K562 (cell line): ENCODE results near the gene MAP4K1. TPM values are rescaled to one million over a fixed set of nuclear protein-coding genes. Genes with fewer than 3 reads are reported as not detected.

Experiments
- AFF1 ChIP-seq, 2 experiments: fragments of 450-650 bp; IDR thresholded peaks; 2 replicates each; pipeline ENCODE4 v1.6.1; 2018; ENCODE audit warnings: mild to moderate bottlenecking in 2 of 2, low read depth in 1 of 2; ENCODE audit not compliant: partially characterized antibody in 2 of 2
- CBX2 ChIP-seq: fragments of 200-600 bp; sonication (generic); IDR thresholded peaks from one replicate; pipeline ENCODE4 v1.6.1; 2012; ENCODE audit warnings: mild to moderate bottlenecking, low read length, inconsistent platforms; ENCODE audit not compliant: insufficient read depth, poor library complexity, severe bottlenecking
- CC2D1A ChIP-seq: fragments of 450-650 bp; IDR thresholded peaks from 2 replicates; pipeline ENCODE4 v1.6.1; 2017; ENCODE audit warnings: mild to moderate bottlenecking
- DNMT1 ChIP-seq: fragments of 450-650 bp; IDR thresholded peaks from 2 replicates; pipeline ENCODE4 v1.6.1; 2016; ENCODE audit warnings: antibody characterized with exemption, mild to moderate bottlenecking
- E2F6 ChIP-seq, 2 experiments: IDR thresholded peaks; 2 replicates each; pipeline ENCODE4 v1.6.1; 2011; ENCODE audit warnings: borderline replicate concordance in 1 of 2, control low read depth in 1 of 2, low read depth in 1 of 2, low read length in 1 of 2, mild to moderate bottlenecking in 1 of 2, mixed read lengths in 1 of 2, moderate library complexity in 1 of 2; ENCODE audit not compliant: insufficient read depth in 1 of 2, insufficient read length in 1 of 2, poor library complexity in 1 of 2, severe bottlenecking in 1 of 2; ENCODE audit errors: extremely low read depth in 1 of 2
- LCOR ChIP-seq: sonication (generic); formaldehyde crosslinking; IDR thresholded peaks from 2 replicates; pipeline ENCODE4 v1.8.0; 2022; ENCODE audit warnings: mild to moderate bottlenecking, missing genetic modification reagents
- NCOA6 ChIP-seq: fragments of 450-650 bp; IDR thresholded peaks from 2 replicates; pipeline ENCODE4 v1.6.1; 2017; ENCODE audit warnings: mild to moderate bottlenecking
- POLR2A ChIP-seq: fragments of 450-650 bp; conservative IDR thresholded peaks from 2 replicates; pipeline ENCODE4 v1.6.1; 2016
- POLR3A ChIP-seq: IDR thresholded peaks from 2 replicates; pipeline ENCODE4 v1.6.1; 2011; ENCODE audit warnings: borderline replicate concordance, mild to moderate bottlenecking, moderate library complexity; ENCODE audit not compliant: insufficient read length, insufficient read depth; ENCODE audit errors: extremely low read depth
- SP1 ChIP-seq: sonication (generic); formaldehyde crosslinking; IDR thresholded peaks from 2 replicates; pipeline ENCODE4 v1.8.1; 2022; ENCODE audit warnings: mild to moderate bottlenecking, missing genetic modification reagents
- STAT6 ChIP-seq: sonication (generic); formaldehyde crosslinking; IDR thresholded peaks from 2 replicates; pipeline ENCODE4 v1.8.1; 2023; ENCODE audit warnings: mild to moderate bottlenecking, missing genetic modification reagents
- ZNF584 ChIP-seq: fragments of 200-800 bp; sonication (Bioruptor generic); IDR thresholded peaks from 2 replicates; pipeline ENCODE4 v1.6.1; 2016; ENCODE audit warnings: low read depth, mild to moderate bottlenecking, missing genetic modification characterization, missing compliant biosample characterization
- ZNF707 ChIP-seq: fragments of 250-450 bp; sonication (Bioruptor Pico); conservative IDR thresholded peaks from 2 replicates; pipeline ENCODE4 v1.8.0; 2022; ENCODE audit warnings: inconsistent platforms, mild to moderate bottlenecking, moderate library complexity
- polyA plus RNA-seq, 8 experiments: library from polyadenylated mRNA; depleted of rRNA in 4 of 8; stranded (reverse) in 5 of 8; unstranded in 3 of 8; fragments of >200 nt; fragmentation: Nextera tagmentation in 2 of 8; fragmentation: Illumina TruSeq in 1 of 8; extraction: Ambion mirVana in 2 of 8; extraction: Trizol in 1 of 8; gene quantifications; 2 replicates each; pipeline versions ENCODE4 v1.2.1 to v1.2.3, GENCODE V29; 2011 to 2014; ENCODE audit warnings: inconsistent platforms in 1 of 8, missing spikeins in 1 of 8
- total RNA-seq, 7 experiments: library from RNA; depleted of rRNA in 6 of 7; stranded (reverse); fragments of >200 nt in 6 of 7; fragmentation: Illumina TruSeq in 2 of 7; extraction: Trizol in 2 of 7; gene quantifications; 2 replicates each; pipeline versions ENCODE4 v1.2.1 to v1.2.3, GENCODE V29; 2011 to 2021; ENCODE audit warnings: low replicate concordance in 1 of 7
- TF ChIP-seq, protein P1 (sequence below): fragments of 250-450 bp; sonication (Bioruptor Pico); IDR thresholded peaks from 2 replicates; pipeline ENCODE4 v1.8.0; 2022; ENCODE audit warnings: inconsistent platforms
- TF ChIP-seq, protein P2 (sequence below): fragments of 250-450 bp; sonication (Bioruptor Pico); IDR thresholded peaks from 2 replicates; pipeline ENCODE4 v1.5.1; 2021; ENCODE audit warnings: mild to moderate bottlenecking

The MAP4K1 gene
- total and polyA plus RNA-seq, 9 of the 15 experiments (the other 6 are each of a cell fraction or from before 2014, with no cell fraction given): 0.14 to 3.2 (median 0.73) TPM; not detected in 1

DNA sequence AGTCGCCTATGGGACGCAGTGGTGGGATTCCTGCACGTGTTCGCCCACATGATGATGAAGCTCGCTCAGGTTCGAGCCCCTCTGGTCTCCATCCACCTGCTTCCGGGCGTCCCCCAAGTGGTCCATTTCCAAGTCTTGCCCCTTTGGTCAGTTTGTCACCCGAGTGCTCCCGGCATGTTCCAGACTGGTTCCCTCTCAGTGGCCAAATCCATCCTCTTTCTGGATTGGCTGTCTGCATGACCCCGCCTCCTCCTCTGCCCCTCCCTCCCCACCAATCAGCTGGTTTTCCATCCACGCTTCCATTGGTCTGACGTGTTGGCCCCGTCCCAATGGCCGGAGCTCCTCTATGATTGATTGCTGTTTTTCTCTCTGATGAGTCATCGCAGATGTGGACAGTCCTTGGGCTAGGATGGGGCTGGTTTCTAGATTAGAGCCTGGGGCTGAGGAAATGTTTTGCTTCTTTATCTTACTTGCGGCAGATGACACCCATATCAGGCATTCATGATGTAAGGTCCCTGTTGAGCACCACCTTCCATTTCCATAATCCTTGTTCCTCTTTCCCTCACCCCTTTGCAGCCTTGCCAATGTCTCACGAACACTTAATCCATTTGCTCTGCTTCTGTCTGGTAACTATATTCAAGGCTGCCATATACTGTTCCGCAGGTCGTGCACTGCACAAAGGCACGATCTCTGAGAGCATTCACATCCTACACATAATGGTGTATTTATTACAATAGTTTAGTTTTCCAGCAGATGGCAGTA, 73.8 kb downstream of the MAP4K1 start (continued):
- TF ChIP-seq, protein P1, sequence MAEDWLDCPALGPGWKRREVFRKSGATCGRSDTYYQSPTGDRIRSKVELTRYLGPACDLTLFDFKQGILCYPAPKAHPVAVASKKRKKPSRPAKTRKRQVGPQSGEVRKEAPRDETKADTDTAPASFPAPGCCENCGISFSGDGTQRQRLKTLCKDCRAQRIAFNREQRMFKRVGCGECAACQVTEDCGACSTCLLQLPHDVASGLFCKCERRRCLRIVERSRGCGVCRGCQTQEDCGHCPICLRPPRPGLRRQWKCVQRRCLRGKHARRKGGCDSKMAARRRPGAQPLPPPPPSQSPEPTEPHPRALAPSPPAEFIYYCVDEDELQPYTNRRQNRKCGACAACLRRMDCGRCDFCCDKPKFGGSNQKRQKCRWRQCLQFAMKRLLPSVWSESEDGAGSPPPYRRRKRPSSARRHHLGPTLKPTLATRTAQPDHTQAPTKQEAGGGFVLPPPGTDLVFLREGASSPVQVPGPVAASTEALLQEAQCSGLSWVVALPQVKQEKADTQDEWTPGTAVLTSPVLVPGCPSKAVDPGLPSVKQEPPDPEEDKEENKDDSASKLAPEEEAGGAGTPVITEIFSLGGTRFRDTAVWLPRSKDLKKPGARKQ (CRISPR knock-in tag): no peak
- TF ChIP-seq ZNF707 (no peak), POLR2A (peak; percentile 90), CC2D1A (peak; percentile 78), CBX2 (no peak), STAT6 (CRISPR knock-in tag) (0 out of 2 replicates have a peak, but pooled peaks have one; percentile 35), POLR3A (no peak), E2F6 (IDR thresholded peaks at IDR 0.05; ENCODE audit: borderline replicate concordance in 1 of 2, extremely low read depth in 1 of 2, insufficient read depth in 1 of 2, insufficient read length in 1 of 2, low read depth in 1 of 2, low read length in 1 of 2, poor library complexity in 1 of 2, severe bottlenecking in 1 of 2) (peak; percentile 84 to 88), ZNF584 (0 out of 2 replicates have a peak, but pooled peaks have one; percentile 23), NCOA6 (no peak), SP1 (CRISPR knock-in tag) (peak; percentile 86), AFF1 (IDR thresholded peaks at IDR 0.05; ENCODE audit: low read depth in 1 of 2, partially characterized antibody in 2 of 2) (peak; percentile 62 to 84), LCOR (peak; percentile 84; the same call in 1 of the 2 replicates), DNMT1 (no peak)
- TF ChIP-seq, protein P2, sequence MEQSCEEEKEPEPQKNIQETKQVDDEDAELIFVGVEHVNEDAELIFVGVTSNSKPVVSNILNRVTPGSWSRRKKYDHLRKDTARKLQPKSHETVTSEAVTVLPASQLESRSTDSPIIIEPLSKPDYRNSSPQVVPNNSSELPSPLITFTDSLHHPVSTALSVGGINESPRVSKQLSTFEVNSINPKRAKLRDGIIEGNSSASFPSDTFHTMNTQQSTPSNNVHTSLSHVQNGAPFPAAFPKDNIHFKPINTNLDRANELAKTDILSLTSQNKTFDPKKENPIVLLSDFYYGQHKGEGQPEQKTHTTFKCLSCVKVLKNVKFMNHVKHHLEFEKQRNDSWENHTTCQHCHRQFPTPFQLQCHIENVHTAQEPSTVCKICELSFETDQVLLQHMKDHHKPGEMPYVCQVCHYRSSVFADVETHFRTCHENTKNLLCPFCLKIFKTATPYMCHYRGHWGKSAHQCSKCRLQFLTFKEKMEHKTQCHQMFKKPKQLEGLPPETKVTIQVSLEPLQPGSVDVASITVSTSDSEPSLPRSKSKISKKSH (CRISPR knock-in tag): no peak
